WERI-Rb-1 (cell line): ENCODE results near the gene CARHSP1.

ENCODE experiments used
- DNase-seq: peaks from one replicate; pipeline ENCODE4 v3.0.0-alpha.2; 2020
- H3K27ac ChIP-seq: fragments of 250-450 bp; sonication (Bioruptor Pico); 2 replicates; pipeline ENCODE4 v1.5.1; 2020; ENCODE audit warnings: mild to moderate bottlenecking, moderate library complexity
- H3K27me3 ChIP-seq: fragments of 250-450 bp; sonication (Bioruptor Pico); 2 replicates; pipeline ENCODE4 v1.5.1; 2021; ENCODE audit warnings: mild to moderate bottlenecking, low read depth, moderate library complexity; ENCODE audit not compliant: insufficient read depth, severe bottlenecking
- H3K36me3 ChIP-seq: fragments of 250-450 bp; sonication (Bioruptor Pico); 2 replicates; pipeline ENCODE4 v1.5.1; 2020; ENCODE audit warnings: mild to moderate bottlenecking, moderate library complexity
- H3K4me3 ChIP-seq: 2 replicates; pipeline ENCODE4 v1.5.1; 2011; ENCODE audit warnings: low read depth, mild to moderate bottlenecking, control low read depth, low read length
- H3K9me3 ChIP-seq: fragments of 250-450 bp; sonication (Bioruptor Pico); 2 replicates; pipeline ENCODE4 v1.5.1; 2021; ENCODE audit warnings: mild to moderate bottlenecking, moderate library complexity; ENCODE audit not compliant: severe bottlenecking
- TF ChIP-seq, protein P1 (sequence below): IDR thresholded peaks from 2 replicates; pipeline ENCODE4 v1.5.1; 2011; ENCODE audit warnings: low read depth, mild to moderate bottlenecking, control low read depth, inconsistent platforms, low read length

Gene CARHSP1

DNA sequence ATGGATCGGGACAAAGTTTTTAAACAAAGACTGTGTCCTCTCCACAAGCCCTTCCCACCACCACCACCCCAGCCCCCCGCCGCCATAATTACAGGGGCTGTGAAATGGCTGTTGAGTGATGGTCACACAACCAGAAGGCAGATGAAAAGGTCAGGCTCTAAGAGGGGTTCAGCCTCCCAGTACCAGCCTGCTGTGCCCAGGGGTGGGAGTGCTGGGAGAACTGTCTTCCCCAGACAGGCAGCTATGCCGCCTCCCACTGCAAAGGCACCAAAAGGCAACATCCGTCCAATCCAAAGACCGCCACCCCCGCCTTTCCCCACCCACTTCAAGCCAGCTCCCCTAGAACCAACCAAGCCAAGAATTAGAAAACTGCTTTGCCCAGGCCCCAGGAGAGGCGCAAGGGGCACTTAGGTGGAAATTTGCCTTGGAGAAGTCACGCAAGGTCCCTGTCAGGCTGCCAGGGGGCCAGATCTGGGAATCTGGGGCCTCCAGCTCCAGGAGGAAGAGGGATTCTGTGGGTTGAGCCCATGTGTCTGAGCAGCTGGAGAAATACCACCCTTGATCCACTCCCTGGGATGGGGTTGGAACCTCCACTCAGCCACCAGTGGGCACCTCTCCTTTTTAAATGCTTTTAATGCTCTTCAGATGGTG, 14.4 kb downstream of the CARHSP1 start:
- no peaks in the 10 kb centered on the region for H3K27me3 ChIP-seq
- TF ChIP-seq, protein P1, sequence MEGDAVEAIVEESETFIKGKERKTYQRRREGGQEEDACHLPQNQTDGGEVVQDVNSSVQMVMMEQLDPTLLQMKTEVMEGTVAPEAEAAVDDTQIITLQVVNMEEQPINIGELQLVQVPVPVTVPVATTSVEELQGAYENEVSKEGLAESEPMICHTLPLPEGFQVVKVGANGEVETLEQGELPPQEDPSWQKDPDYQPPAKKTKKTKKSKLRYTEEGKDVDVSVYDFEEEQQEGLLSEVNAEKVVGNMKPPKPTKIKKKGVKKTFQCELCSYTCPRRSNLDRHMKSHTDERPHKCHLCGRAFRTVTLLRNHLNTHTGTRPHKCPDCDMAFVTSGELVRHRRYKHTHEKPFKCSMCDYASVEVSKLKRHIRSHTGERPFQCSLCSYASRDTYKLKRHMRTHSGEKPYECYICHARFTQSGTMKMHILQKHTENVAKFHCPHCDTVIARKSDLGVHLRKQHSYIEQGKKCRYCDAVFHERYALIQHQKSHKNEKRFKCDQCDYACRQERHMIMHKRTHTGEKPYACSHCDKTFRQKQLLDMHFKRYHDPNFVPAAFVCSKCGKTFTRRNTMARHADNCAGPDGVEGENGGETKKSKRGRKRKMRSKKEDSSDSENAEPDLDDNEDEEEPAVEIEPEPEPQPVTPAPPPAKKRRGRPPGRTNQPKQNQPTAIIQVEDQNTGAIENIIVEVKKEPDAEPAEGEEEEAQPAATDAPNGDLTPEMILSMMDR, result no peak
- H3K4me3 ChIP-seq, result no peak overlapping the region
- no peak overlapping the region for H3K27ac ChIP-seq
- H3K9me3 ChIP-seq, result no peaks in the 10 kb centered on the region
- peaks cover 68% of the 10 kb centered on the region for H3K36me3 ChIP-seq
- DNase-seq, result no peak

DNA sequence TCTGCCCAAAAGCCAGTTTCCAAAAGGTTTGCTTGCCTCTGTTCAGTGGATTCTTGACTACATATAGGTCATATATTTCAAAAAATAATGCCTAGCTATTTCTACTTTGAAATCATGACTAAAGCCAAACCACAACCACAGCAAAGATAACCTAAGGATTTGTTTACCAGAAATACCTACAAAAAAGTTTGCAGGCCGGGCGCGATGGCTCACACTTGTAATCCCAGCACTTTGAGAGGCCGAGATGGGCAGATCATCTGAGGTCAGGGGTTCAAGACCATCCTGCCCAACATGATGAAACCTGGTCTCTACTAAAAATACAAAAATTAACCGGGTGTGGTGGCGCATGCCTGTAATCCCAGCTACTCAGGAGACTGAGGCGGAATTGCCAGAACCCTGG, 15.2 kb downstream of the CARHSP1 start:
- Histone ChIP-seq H3K27ac (no peak overlapping the region), H3K36me3 (peaks cover 69% of the 10 kb centered on the region), H3K4me3 (no peak overlapping the region), H3K27me3 (no peaks in the 10 kb centered on the region), H3K9me3 (no peaks in the 10 kb centered on the region)
- DNase-seq, result no peak
- TF ChIP-seq, protein P1, result no peak

DNA sequence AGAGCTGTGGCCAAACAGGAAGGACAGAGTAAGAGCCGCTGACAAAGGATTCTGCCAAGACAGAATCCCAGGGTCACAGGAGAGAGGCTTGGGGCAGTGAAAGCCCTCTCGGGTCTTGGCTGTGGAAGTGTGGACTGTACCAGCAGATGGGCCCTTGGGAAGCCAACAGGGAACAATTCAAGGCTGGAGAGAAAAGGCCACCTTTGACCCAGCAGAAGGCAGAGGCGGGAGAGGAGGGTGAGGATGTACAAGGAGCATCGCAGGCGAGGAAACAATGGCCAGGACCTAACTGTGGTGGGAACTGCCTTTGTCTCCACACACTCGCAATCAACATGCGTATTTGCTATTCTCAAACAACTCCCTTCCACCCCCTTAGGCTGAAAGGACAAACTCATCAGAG, 15.7 kb downstream of the CARHSP1 start:
- TF ChIP-seq, protein P1, result no peak
- H3K4me3 ChIP-seq, result no peak overlapping the region
- H3K27me3 ChIP-seq, result no peaks in the 10 kb centered on the region
- H3K36me3 ChIP-seq, result peaks cover 69% of the 10 kb centered on the region
- no peak overlapping the region for H3K27ac ChIP-seq
- DNase-seq, result no peak
- H3K9me3 ChIP-seq, result no peaks in the 10 kb centered on the region

DNA sequence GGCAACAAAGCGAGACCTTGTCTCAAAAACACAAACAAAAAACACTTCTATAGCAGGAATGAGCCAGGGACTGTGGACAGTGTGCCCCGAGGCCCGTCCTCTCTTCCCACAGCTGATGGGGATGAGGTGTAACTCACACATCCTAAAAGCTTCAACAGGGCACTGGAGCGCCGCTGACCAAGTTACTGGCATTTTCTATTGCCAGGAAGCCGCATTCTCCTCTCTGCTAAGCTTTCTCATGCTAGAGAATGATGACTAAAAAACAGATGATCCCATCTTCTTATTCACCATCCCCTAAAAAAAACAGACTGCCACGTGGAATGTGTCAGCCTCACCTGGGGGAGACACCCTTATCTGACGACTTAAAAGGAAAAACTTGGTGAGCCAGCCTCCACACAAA, 16.3 kb downstream of the CARHSP1 start:
- no peaks in the 10 kb centered on the region for H3K9me3 ChIP-seq
- no peak overlapping the region for H3K4me3 ChIP-seq
- no peak overlapping the region for H3K27ac ChIP-seq
- TF ChIP-seq, protein P1, result no peak
- DNase-seq, result no peak
- peaks cover 67% of the 10 kb centered on the region for H3K36me3 ChIP-seq
- no peaks in the 10 kb centered on the region for H3K27me3 ChIP-seq

DNA sequence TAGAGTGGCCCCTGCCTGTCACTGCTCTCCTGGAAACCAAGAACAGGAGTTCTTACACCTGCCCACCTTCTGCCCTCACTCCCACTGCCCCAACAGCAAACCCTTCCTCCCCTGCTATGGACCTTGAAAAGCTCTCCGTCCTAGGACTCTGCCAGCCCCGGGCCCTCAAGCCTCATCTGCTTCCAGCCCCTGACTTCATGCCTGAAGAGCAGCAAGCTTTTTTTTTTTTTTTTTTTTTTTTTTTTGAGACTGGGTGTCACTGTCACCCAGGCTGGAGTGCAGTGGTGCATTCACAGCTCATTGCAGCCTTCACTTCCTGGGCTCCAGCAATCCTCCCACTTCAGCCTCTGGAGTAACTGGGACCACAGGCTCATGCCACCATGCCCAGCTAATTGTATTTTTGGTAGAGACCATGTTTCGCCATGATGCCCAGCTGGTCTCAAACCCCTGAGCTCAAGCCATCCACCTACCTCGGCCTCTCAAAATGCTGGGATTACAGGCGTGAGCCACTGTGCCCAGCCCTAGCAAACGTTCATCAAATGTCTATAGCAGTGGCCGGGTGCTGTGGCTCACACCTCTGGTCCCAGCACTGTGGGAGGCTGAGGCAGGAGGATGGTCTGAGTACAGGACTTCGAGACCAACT, 16.9 kb downstream of the CARHSP1 start:
- Histone ChIP-seq H3K4me3 (no peak overlapping the region), H3K27ac (no peak overlapping the region), H3K9me3 (no peaks in the 10 kb centered on the region), H3K27me3 (no peaks in the 10 kb centered on the region), H3K36me3 (peaks cover 65% of the 10 kb centered on the region)
- DNase-seq, result no peak
- TF ChIP-seq, protein P1, result no peak
